GM12891 (cell line): ENCODE data around the gene MCU.

ENCODE experiments used
- POLR2A ChIP-seq: IDR thresholded peaks from 2 replicates; pipeline ENCODE4 v1.6.1; 2011; ENCODE audit warnings: low read depth, low read length, control low read depth
- POLR2AphosphoS5 ChIP-seq: IDR thresholded peaks from 2 replicates; pipeline ENCODE4 v1.6.1; 2011; ENCODE audit warnings: low read depth, low read length, control low read depth
- TAF1 ChIP-seq: IDR thresholded peaks from 2 replicates; pipeline ENCODE4 v1.6.1; 2011; ENCODE audit warnings: low read depth, low read length, control low read depth

GRCh38 chr10:72736176-72736827, 44.4 kb downstream of the MCU start:
- no peak for TF ChIP-seq TAF1
- no peak for TF ChIP-seq POLR2A
- TF ChIP-seq POLR2AphosphoS5, result no peak
